Ramos (cell line): ENCODE data around the gene USP46.

ENCODE experiments used
- in situ Hi-C: fragments of 300-500 bp; cut with MboI; formaldehyde crosslinking; loops from one replicate; pipeline ENCODE4 v1.14.3; 2022; ENCODE audit warnings: low sequenced_read_pairs; ENCODE audit not compliant: unreplicated experiment

The USP46 gene

GRCh38 chr4:52657618-52658501 is 1.2 kb downstream of the USP46 start:
- in situ Hi-C loops = no loop called here

GRCh38 chr4:52657292-52657617 is 1.8 kb downstream of the USP46 start:
- in situ Hi-C loops = no loop called here

- in situ Hi-C loops = no loop called here
Measured at GRCh38 chr4:52655506-52655905, 3.6 kb downstream of the USP46 start.

DNA sequence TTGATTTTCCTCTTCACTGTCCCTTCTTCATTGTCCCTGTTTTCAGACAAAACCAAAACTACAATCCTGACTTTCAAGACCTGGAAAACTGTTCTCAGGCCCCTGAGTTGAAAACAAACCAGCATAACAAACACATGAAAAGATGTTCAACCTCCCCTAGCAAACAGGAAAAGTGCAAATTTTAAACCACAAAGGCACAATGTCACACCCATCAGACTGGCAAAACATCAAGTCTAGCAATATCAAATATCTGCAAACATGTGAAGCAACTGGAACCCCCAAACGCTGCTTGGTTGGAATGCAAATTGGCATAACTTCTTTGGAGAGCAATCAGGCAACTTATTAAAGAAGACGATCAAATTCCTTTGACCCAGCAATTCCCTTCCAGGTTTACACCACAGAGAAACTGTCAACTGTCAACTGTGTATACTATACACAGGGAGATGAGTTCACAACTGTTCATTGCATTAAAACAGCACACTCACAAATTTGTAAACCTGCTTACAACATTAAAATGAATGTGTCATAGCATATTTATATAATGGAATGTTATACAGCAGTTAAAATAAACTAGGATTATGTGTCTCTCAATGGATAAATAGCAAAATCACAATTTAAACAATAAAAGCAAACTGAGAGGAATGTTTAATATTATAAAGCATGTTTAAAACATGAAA is 7.0 kb downstream of the USP46 start:
- in situ Hi-C loops = no loop called here

- in situ Hi-C loops = no loop called here
Measured at GRCh38 chr4:52648836-52649235, 10.3 kb downstream of the USP46 start.

- in situ Hi-C loops = no loop called here
Measured at GRCh38 chr4:52646741-52647140, 12.4 kb downstream of the USP46 start.

DNA sequence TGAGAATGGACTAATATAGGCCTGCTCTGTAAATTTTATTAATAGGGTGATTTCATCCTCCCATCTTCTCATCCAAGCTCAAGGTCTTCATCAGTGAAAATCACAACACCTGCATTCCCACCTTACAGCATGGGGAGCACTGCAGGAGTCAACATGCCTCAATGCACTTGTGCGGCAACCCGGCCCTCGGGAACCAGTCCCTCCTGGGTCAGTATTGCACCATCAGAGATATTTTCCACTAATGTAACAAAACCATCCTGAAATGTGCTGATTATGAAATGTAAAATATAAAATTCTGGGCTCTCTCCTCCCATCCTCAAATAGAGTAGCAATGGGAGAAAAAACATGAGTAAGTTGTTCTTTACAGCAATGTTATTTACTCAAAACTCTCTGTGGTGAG is 13.0 kb downstream of the USP46 start:
- in situ Hi-C loops = no loop called here

GRCh38 chr4:52645300-52645699 is 13.8 kb downstream of the USP46 start:
- in situ Hi-C loops = no loop called here

DNA sequence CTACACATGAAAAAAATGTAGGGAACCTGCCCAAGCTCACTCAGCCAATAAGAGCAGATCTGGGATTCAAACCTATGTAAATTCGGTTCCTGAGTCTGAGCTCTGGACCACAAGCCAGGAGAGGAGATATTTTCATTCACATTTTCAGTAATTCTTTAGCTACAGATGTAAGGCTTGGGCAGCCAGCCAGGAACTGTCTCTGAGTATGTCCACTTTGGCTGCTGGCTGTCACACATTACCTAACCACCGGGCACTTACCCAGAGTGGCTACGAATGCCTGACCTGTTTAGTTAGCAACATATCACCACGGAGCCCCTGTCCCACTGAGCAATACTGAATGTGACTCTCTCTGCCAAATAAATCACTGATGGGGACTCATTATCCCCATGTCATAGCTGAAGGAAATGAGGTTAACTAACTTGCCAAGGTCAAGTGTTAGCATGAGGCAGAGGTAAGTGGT is 15.3 kb downstream of the USP46 start:
- in situ Hi-C loops = no loop called here

DNA sequence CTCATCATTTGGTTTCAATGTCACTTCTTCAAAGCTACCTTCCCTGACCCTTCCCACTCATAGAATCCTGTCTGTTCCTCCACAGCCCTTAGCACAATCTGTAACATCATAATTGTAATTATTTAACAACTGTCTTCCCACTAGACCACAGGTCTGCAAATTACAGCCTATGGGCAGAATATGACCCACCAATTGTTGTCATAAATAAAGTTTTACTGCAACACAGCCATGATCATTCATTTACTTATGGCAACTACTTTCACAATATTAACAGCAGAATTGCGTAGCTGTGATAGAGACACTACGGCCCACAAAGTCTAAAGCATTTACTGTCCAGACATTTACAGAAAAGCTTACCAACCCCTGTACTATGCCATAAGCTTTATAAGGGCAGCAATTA is 15.9 kb downstream of the USP46 start:
- in situ Hi-C loops = no loop called here

DNA sequence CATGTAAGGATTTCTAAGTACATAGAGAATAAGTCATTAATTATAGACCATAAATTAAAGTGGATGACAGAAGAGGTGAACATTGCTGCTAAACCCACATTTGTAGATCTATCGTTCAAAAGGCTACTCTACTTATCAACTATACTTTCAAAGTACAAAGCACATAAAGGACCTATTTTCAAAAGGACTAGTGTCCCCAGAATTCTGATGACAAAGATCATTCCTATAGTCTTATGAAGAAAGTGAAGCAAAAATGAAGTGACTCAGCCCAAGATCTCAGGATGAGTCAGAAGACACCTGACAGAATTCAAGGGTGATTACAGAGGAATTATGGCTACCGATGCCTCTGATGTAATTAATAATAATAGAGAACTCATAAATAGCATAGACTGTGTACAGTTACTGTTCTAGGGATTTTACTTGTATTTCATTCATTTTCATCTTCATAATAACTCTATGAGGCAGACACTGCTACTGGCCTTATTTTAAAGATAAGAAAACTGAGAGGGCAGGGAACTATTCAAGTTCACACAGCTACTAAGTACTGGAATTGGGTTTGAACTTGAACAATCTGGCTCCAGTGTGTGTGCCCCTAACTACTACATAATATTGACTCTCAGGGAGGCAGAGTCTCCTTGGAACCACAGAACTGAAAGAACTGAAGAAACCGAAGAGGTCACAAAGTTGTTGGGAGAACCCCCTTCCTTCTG is 17.1 kb downstream of the USP46 start:
- in situ Hi-C loops = no loop called here

GRCh38 chr4:52640808-52641565 is 18.1 kb downstream of the USP46 start:
- in situ Hi-C loops = no loop called here

DNA sequence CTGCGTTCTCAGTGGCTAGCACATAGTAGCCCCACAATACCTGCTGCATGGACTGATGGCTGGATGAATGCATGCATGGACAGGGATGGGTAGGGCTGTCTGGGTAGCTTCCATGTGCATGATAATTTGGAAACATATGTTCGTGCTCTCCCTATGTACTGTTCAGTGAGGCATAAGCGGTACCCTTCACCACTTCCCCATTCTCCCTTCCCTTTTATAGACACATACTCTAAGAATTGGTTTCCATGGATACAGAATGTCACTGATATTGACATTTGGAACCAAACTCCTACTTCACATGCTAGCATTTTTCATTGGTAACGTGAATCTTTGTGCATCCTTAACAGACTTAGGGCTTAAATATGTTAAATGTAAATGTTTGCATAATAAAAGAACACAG is 20.4 kb downstream of the USP46 start:
- in situ Hi-C loops = no loop called here

DNA sequence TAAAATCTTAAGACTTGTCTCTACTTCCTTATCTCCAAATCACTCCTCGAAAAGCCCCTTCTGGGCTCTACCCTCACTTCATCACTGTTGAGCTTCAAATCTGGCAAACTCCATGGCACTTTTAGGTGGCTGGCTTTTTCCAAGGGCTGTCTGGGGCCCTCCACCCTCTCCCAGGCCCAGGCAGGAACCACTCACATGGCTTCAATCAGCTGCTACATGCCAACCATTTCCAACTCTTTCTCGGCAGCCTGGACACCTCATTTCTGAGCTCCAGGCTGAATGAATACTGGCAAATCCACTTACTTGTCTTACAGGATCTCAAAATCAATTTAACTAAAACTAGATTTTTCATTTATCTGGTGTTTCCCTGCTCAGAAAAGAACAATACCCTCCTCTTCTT is 22.0 kb downstream of the USP46 start:
- in situ Hi-C loops = no loop called here

GRCh38 chr4:52635560-52635959 is 23.5 kb downstream of the USP46 start:
- in situ Hi-C loops = no loop called here

- in situ Hi-C loops = no loop called here
Measured at GRCh38 chr4:52635130-52635529, 24.0 kb downstream of the USP46 start.

- in situ Hi-C loops = no loop called here
Measured at GRCh38 chr4:52633846-52634245, 25.3 kb downstream of the USP46 start.

GRCh38 chr4:52628974-52629373 is 30.1 kb downstream of the USP46 start:
- in situ Hi-C loops = no loop called here

DNA sequence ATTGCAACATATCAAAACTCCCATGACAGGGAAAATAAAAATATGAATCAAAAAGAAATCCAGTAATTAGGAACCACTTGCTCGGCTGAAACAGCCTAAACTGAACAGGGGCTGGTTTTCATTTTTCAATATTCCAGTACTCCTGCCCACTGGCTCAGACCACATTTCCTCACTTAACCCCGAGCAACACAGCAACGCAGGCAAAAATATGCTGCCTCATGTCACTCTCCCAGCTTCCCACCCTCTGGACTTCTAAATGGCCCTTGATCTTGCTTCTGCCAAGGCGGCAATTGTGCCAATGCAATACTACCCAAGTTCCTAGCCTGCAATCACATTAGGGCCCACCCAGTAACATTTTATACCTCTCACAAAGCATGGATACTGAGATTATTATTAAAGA is 30.6 kb downstream of the USP46 start:
- in situ Hi-C loops = no loop called here

DNA sequence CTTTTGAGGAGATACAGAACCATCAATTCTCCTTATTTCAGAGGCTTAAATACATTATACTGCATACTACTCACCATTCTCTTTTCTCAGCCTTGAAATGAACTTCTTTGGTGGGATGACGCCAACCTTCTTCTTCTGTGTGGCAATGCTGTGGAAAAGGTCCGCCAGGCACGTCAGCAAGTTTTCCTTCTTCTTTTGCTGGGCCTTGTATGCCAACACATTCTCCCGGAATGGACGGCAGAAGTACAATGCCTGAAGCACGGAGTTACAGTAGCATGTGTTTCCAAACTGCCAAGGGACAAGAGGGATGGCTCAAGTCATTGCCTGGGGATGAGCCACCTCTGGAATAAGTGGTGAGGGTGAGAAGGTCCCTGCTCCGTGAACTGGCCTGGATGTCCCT is 31.2 kb downstream of the USP46 start:
- in situ Hi-C loops = no loop called here
